HCT116 (cell line): ENCODE results near the gene OR2T11. TPM values are rescaled to one million over a fixed set of nuclear protein-coding genes. Genes with fewer than 3 reads are reported as not detected.

Source experiments
- ATAC-seq: fragments of 200-7000 bp; cut with Tn5 transposase; 2 replicates; pipeline ENCODE4 v1.9.1; 2020; ENCODE audit warnings: mild to moderate bottlenecking, moderate library complexity
- BruUV-seq: library from RNA; stranded (reverse); fragments of 400-500 nt; replicated peaks from 2 replicates; lab custom pipeline; 2021; lab: Mats Ljungman, UMichigan
- CTCF ChIA-PET: fragments of 300-600 bp; sonication (Branson Sonifier 250); formaldehyde crosslinking; loops from one replicate; lab custom pipeline; 2021; ENCODE audit warnings: antibody characterized with exemption; lab: Charles Lee
- POLR2A ChIA-PET: fragments of 300-600, 350-600 bp; sonication (Branson Sonifier 250); formaldehyde crosslinking; loops from one replicate; lab custom pipeline; 2021; ENCODE audit warnings: antibody characterized with exemption; lab: Charles Lee
- RAD21 ChIA-PET, 2 experiments: fragments of 300-600 bp; sonication (Branson Sonifier 250); formaldehyde crosslinking; loops; one replicate each; lab custom pipeline; 2023; ENCODE audit warnings: low total read pairs in 2 of 2; ENCODE audit not compliant: uncharacterized antibody in 2 of 2, unreplicated experiment in 2 of 2, low non-redundant PET in 1 of 2; lab: Charles Lee
- DNase-seq: peaks from one replicate; pipeline ENCODE4 v3.0.0-alpha.2; 2010; ENCODE audit warnings: low read depth, low spot score
- H2AFZ ChIP-seq: fragments of 200-600 bp; shearing (Covaris generic), sonication (generic); 2 replicates; pipeline ENCODE4 v1.6.1; 2017; ENCODE audit warnings: low read depth, mixed run types, mixed read lengths, antibody characterized with exemption, low read length; ENCODE audit not compliant: poor library complexity, severe bottlenecking
- H3K27ac ChIP-seq: 2 replicates; pipeline ENCODE4 v1.5.1; 2012; ENCODE audit warnings: low read depth, low read length
- H3K27me3 ChIP-seq: fragments of 200-600 bp; sonication (generic); 2 replicates; pipeline ENCODE4 v1.6.1; 2016; ENCODE audit warnings: mixed run types, low read length, mixed read lengths; ENCODE audit not compliant: insufficient read depth
- H3K36me3 ChIP-seq, 2 experiments: fragments of 200-500 bp in 1 of 2; fragments of 200-600 bp in 1 of 2; sonication (Bioruptor generic) in 1 of 2; sonication (generic) in 1 of 2; 2 replicates each; pipeline versions ENCODE4 v1.5.1 to v1.6.1; 2014 to 2016; ENCODE audit warnings: low read length in 2 of 2, inconsistent platforms in 1 of 2, mixed read lengths in 1 of 2, mixed run types in 1 of 2; ENCODE audit not compliant: insufficient read depth in 2 of 2, control insufficient read depth in 1 of 2
- H3K4me1 ChIP-seq, 2 experiments: fragments of 200-600 bp in 1 of 2; sonication (generic) in 1 of 2; 2 replicates each; pipeline versions ENCODE4 v1.5.1 to v1.6.1; 2012 to 2017; ENCODE audit warnings: low read length in 2 of 2, inconsistent platforms in 1 of 2, mild to moderate bottlenecking in 1 of 2, mixed read lengths in 1 of 2, mixed run types in 1 of 2, moderate library complexity in 1 of 2; ENCODE audit not compliant: insufficient read depth in 2 of 2, control insufficient read depth in 1 of 2
- H3K4me2 ChIP-seq: fragments of 200-600 bp; sonication (generic); 2 replicates; pipeline ENCODE4 v1.6.1; 2017; ENCODE audit warnings: mixed run types, low read length, mixed read lengths
- H3K4me3 ChIP-seq, 2 experiments: fragments of 200-600 bp in 1 of 2; sonication (generic) in 1 of 2; replicated peaks in 1 of 2; 2 replicates each; pipeline ENCODE4 v1.5.1; 2011 to 2016; ENCODE audit warnings: low read length in 2 of 2, control low read depth in 1 of 2, low read depth in 1 of 2, mild to moderate bottlenecking in 1 of 2, mixed read lengths in 1 of 2, mixed run types in 1 of 2
- H3K79me2 ChIP-seq: fragments of 200-600 bp; sonication (generic); 2 replicates; pipeline ENCODE4 v1.6.1; 2017; ENCODE audit warnings: mild to moderate bottlenecking, mixed run types, low read length, moderate library complexity, mixed read lengths; ENCODE audit not compliant: insufficient read depth
- H3K9ac ChIP-seq: fragments of 200-600 bp; sonication (generic); 2 replicates; pipeline ENCODE4 v1.6.1; 2016; ENCODE audit warnings: low read length, mixed read lengths
- H3K9me2 ChIP-seq: fragments of 200-600 bp; sonication (generic), shearing (Covaris generic); 2 replicates; pipeline ENCODE4 v1.6.1; 2017; ENCODE audit warnings: mixed run types, mild to moderate bottlenecking, moderate library complexity; ENCODE audit not compliant: insufficient read depth
- H3K9me3 ChIP-seq, 2 experiments: fragments of 200-500 bp in 1 of 2; fragments of 200-600 bp in 1 of 2; sonication (Bioruptor generic) in 1 of 2; sonication (generic) in 1 of 2; 2 replicates each; pipeline ENCODE4 v1.6.1; 2014 to 2017; ENCODE audit warnings: low read length in 2 of 2, mixed read lengths in 2 of 2, inconsistent platforms in 1 of 2, low read depth in 1 of 2, mild to moderate bottlenecking in 1 of 2, mixed run types in 1 of 2, moderate library complexity in 1 of 2; ENCODE audit not compliant: control insufficient read depth in 1 of 2, insufficient read depth in 1 of 2
- H4K20me1 ChIP-seq: fragments of 200-600 bp; sonication (generic), shearing (Covaris generic); 2 replicates; pipeline ENCODE4 v1.6.1; 2017; ENCODE audit warnings: mixed run types, mild to moderate bottlenecking, moderate library complexity; ENCODE audit not compliant: insufficient read depth
- CBX3 ChIP-seq: IDR thresholded peaks from 2 replicates; pipeline ENCODE4 v1.6.1; 2012; ENCODE audit warnings: low read depth
- CEBPB ChIP-seq: IDR thresholded peaks from 2 replicates; pipeline ENCODE4 v1.6.1; 2012; ENCODE audit warnings: low read depth
- EGR1 ChIP-seq: IDR thresholded peaks from 2 replicates; pipeline ENCODE4 v1.6.1; 2012; ENCODE audit warnings: low read depth
- ELF1 ChIP-seq: IDR thresholded peaks from 2 replicates; pipeline ENCODE4 v1.6.1; 2012; ENCODE audit warnings: low read depth, borderline replicate concordance
- EZH2phosphoT487 ChIP-seq: fragments of 200-600 bp; IDR thresholded peaks from 2 replicates; pipeline ENCODE4 v1.6.1; 2018; ENCODE audit warnings: antibody characterized with exemption, borderline replicate concordance
- FOSL1 ChIP-seq: IDR thresholded peaks from 2 replicates; pipeline ENCODE4 v1.6.1; 2012; ENCODE audit warnings: low read depth
- JUND ChIP-seq: IDR thresholded peaks from 2 replicates; pipeline ENCODE4 v1.6.1; 2012
- RAD21 ChIP-seq: IDR thresholded peaks from 2 replicates; pipeline ENCODE4 v1.6.1; 2012; ENCODE audit warnings: low read depth, mild to moderate bottlenecking
- SIN3A ChIP-seq: IDR thresholded peaks from 2 replicates; pipeline ENCODE4 v1.6.1; 2012; ENCODE audit warnings: low read depth
- TCF7L2 ChIP-seq: IDR thresholded peaks from 2 replicates; pipeline ENCODE4 v1.7.0; 2011; ENCODE audit warnings: borderline replicate concordance, inconsistent platforms; ENCODE audit not compliant: insufficient read depth, insufficient read length; ENCODE audit errors: extremely low read depth
- YY1 ChIP-seq: IDR thresholded peaks from 2 replicates; pipeline ENCODE4 v1.6.1; 2011; ENCODE audit warnings: low read length, low read depth, moderate library complexity, mild to moderate bottlenecking; ENCODE audit not compliant: insufficient replicate concordance; ENCODE audit errors: extremely low read depth
- ZFX ChIP-seq: fragments of 450-650 bp; IDR thresholded peaks from 2 replicates; pipeline ENCODE4 v1.6.1; 2017
- ZNF274 ChIP-seq: fragments of 200-500 bp; sonication (Bioruptor generic); IDR thresholded peaks from 2 replicates; pipeline ENCODE4 v1.6.1; 2014; ENCODE audit warnings: mild to moderate bottlenecking, low read depth, low read length, inconsistent platforms
- intact Hi-C: fragments of 100-400 bp; cut with micrococcal nuclease; formaldehyde crosslinking; loops from 2 replicates; pipeline ENCODE4 v1.10.0; 2022
- total RNA-seq: library from RNA; stranded (reverse); gene quantifications from one replicate; pipeline ENCODE4 v1.2.1, GENCODE V29; 2021; ENCODE audit not compliant: unreplicated experiment
- TF ChIP-seq, protein P1 (sequence below): IDR thresholded peaks from 2 replicates; pipeline ENCODE4 v1.6.1; 2011; ENCODE audit warnings: mild to moderate bottlenecking, low read length, moderate library complexity; ENCODE audit not compliant: insufficient replicate concordance; ENCODE audit errors: extremely low read depth
- TF ChIP-seq, protein P2 (sequence below), 3 experiments: fragments of 200-600 bp in 1 of 3; sonication (generic) in 1 of 3; IDR thresholded peaks in 2 of 3; conservative IDR thresholded peaks in 1 of 3; 2 replicates each; pipeline ENCODE4 v1.5.1; 2012 to 2017; ENCODE audit warnings: low read depth in 2 of 3, low read length in 2 of 3, antibody characterized with exemption in 1 of 3, borderline replicate concordance in 1 of 3, control low read depth in 1 of 3, mild to moderate bottlenecking in 1 of 3, mixed read lengths in 1 of 3, mixed run types in 1 of 3, moderate library complexity in 1 of 3; ENCODE audit not compliant: insufficient read depth in 1 of 3

Gene OR2T11
- total RNA-seq, 1 experiment from 2014 or later: not detected

DNA sequence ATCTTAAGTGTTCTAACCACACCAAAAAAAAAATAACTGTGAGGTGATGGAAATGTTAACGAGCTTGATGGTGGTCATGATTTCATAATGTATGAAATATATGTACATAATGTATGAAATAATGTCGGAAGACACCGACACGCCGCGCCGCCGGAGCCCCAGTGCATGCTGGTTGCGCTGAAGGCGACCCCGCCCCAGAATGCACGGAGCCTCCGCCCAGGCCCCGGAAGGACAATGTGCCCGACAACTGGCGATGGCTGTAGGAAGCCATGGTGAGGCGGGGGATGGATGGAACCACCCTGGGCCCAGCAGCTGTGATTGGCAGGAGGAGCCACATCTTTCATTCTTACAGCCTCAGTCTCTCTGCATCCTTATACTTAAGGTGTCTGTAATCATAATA is 44.8 kb downstream of the OR2T11 start:
- intact Hi-C loops: no loop called here
- no TSS peak for BruUV-seq
- Histone ChIP-seq H3K79me2 (no peaks in the 10 kb centered on the region), H3K4me3 (no peak overlapping the region), H3K9me2 (no peaks in the 10 kb centered on the region), H3K27ac (no peak overlapping the region), H3K9ac (no peak overlapping the region), H3K4me2 (no peak overlapping the region), H3K27me3 (no peaks in the 10 kb centered on the region), H3K4me1 (no peaks in the 10 kb centered on the region), H4K20me1 (no peaks in the 10 kb centered on the region), H3K9me3 (no peaks in the 10 kb centered on the region), H3K36me3 (no peaks in the 10 kb centered on the region), H2AFZ (no peak overlapping the region)
- ChIA-PET RAD21 (no interaction called here), POLR2A (no interaction called here), CTCF (no interaction called here)
- TF ChIP-seq JUND (no peak), ELF1 (no peak), CBX3 (no peak), SIN3A (no peak), ZNF274 (no peak)
- TF ChIP-seq, protein P1, sequence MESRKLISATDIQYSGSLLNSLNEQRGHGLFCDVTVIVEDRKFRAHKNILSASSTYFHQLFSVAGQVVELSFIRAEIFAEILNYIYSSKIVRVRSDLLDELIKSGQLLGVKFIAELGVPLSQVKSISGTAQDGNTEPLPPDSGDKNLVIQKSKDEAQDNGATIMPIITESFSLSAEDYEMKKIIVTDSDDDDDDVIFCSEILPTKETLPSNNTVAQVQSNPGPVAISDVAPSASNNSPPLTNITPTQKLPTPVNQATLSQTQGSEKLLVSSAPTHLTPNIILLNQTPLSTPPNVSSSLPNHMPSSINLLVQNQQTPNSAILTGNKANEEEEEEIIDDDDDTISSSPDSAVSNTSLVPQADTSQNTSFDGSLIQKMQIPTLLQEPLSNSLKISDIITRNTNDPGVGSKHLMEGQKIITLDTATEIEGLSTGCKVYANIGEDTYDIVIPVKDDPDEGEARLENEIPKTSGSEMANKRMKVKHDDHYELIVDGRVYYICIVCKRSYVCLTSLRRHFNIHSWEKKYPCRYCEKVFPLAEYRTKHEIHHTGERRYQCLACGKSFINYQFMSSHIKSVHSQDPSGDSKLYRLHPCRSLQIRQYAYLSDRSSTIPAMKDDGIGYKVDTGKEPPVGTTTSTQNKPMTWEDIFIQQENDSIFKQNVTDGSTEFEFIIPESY: no peak
- ATAC-seq (no peak), DNase-seq (no peak)

DNA sequence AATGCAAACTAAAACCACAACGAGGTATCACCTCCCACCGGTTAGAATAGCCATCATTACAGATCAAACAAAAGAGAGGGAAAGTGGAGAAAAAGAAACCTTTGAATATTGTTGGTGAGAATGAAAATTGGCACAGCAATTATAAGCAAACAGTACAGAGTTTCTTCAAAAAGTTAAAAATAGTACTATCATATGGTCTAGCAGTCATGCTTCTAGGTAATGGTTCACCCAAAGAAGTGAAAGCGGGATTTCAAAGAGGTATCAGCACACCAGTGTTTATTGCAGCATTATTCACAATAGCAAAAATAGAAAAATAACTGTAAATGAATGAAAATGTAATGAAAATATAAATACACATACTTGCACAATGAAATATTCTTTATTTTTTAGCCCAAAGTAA is 45.6 kb downstream of the OR2T11 start:
- Histone ChIP-seq H2AFZ (no peak overlapping the region), H4K20me1 (no peaks in the 10 kb centered on the region), H3K9me3 (no peaks in the 10 kb centered on the region), H3K36me3 (no peaks in the 10 kb centered on the region), H3K9ac (no peak overlapping the region), H3K4me1 (no peaks in the 10 kb centered on the region), H3K4me3 (no peak overlapping the region), H3K4me2 (no peak overlapping the region), H3K79me2 (no peaks in the 10 kb centered on the region), H3K27me3 (no peaks in the 10 kb centered on the region), H3K9me2 (no peaks in the 10 kb centered on the region), H3K27ac (no peak overlapping the region)
- DNase-seq (no peak), ATAC-seq (no peak)
- no peak for TF ChIP-seq TCF7L2
- no peak for TF ChIP-seq EGR1
- TF ChIP-seq ZFX: no peak
- TF ChIP-seq EZH2phosphoT487: no peak
- TF ChIP-seq FOSL1: no peak
- TF ChIP-seq RAD21: no peak
- no peak for TF ChIP-seq CEBPB
- TF ChIP-seq, protein P1: no peak
- TF ChIP-seq, protein P2, sequence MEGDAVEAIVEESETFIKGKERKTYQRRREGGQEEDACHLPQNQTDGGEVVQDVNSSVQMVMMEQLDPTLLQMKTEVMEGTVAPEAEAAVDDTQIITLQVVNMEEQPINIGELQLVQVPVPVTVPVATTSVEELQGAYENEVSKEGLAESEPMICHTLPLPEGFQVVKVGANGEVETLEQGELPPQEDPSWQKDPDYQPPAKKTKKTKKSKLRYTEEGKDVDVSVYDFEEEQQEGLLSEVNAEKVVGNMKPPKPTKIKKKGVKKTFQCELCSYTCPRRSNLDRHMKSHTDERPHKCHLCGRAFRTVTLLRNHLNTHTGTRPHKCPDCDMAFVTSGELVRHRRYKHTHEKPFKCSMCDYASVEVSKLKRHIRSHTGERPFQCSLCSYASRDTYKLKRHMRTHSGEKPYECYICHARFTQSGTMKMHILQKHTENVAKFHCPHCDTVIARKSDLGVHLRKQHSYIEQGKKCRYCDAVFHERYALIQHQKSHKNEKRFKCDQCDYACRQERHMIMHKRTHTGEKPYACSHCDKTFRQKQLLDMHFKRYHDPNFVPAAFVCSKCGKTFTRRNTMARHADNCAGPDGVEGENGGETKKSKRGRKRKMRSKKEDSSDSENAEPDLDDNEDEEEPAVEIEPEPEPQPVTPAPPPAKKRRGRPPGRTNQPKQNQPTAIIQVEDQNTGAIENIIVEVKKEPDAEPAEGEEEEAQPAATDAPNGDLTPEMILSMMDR (IDR thresholded peaks at IDR 0.05 in 2 of 3, conservative IDR thresholded peaks at IDR 0.05 in 1 of 3; ENCODE audit: borderline replicate concordance in 1 of 3, insufficient read depth in 1 of 3, low read depth in 2 of 3, low read length in 2 of 3): no peak
- no peak for TF ChIP-seq YY1
- no TSS peak for BruUV-seq
- ChIA-PET POLR2A (no interaction called here), CTCF (no interaction called here), RAD21 (no interaction called here)
- intact Hi-C loops: no loop called here
